HG03520 (cell line): ENCODE results near the gene IGLL1.
A peak's percentile ranks its signal among the peaks of the same experiment; 100 is the strongest.
"Not testable (repeated sequence)": the region's sequence is repeated elsewhere in the genome, so short reads cannot be mapped to it uniquely, and the experiment has no call there.

ENCODE experiments used
- ATAC-seq: cut with Tn5 transposase; IDR thresholded peaks from one replicate; pipeline ENCODE4 v1.9.1; 2021; ENCODE audit warnings: mild to moderate bottlenecking, moderate library complexity; ENCODE audit not compliant: unreplicated experiment

IGLL1 gene

DNA sequence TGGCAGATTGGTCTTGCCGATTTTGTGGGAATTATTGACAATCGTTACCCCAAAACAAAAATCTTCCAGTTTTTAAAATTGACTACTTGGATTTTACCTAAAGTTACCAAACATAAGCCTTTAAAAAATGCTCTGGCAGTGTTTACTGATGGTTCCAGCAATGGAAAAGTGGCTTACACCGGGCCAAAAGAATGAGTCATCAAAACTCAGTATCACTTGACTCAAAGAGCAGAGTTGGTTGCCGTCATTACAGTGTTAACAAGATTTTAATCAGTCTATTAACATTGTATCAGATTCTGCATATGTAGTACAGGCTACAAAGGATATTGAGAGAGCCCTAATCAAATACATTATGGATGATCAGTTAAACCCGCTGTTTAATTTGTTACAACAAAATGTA lies 37.2 kb downstream of the IGLL1 start:
- no peak for ATAC-seq

DNA sequence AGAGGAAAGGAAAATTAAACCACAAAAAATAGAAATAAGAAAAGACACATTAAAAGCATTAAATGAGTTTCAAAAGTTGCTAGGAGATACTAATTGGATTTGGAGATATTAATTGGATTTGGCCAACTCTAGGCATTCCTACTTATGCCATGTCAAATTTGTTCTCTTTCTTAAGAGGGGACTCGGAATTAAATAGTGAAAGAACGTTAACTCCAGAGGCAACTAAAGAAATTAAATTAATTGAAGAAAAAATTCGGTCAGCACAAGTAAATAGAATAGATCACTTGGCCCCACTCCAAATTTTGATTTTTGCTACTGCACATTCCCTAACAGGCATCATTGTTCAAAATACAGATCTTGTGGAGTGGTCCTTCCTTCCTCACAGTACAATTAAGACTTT lies 37.7 kb downstream of the IGLL1 start:
- not testable (repeated sequence) for ATAC-seq

DNA sequence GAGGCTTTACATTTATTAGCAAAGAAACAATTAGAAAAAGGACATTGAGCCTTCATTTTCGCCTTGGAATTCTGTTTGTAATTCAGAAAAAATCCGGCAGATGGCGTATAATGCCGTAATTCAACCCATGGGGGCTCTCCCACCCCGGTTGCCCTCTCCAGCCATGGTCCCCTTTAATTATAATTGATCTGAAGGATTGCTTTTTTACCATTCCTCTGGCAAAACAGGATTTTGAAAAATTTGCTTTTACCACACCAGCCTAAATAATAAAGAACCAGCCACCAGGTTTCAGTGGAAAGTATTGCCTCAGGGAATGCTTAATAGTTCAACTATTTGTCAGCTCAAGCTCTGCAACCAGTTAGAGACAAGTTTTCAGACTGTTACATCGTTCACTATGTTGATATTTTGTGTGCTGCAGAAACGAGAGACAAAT lies 38.2 kb downstream of the IGLL1 start:
- ATAC-seq, result not testable (repeated sequence)

DNA sequence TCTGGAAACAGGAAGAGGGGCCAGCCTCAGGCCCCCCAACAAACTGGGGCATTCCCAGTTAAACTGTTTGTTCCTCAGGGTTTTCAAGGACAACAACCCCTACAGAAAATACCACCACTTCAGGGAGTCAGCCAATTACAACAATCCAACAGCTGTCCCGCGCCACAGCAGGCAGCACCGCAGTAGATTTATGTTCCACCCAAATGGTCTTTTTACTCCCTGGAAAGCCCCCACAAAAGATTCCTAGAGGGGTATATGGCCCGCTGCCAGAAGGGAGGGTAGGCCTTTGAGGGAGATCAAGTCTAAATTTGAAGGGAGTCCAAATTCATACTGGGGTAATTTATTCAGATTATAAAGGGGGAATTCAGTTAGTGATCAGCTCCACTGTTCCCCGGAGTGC lies 39.3 kb downstream of the IGLL1 start:
- ATAC-seq, result not testable (repeated sequence)

DNA sequence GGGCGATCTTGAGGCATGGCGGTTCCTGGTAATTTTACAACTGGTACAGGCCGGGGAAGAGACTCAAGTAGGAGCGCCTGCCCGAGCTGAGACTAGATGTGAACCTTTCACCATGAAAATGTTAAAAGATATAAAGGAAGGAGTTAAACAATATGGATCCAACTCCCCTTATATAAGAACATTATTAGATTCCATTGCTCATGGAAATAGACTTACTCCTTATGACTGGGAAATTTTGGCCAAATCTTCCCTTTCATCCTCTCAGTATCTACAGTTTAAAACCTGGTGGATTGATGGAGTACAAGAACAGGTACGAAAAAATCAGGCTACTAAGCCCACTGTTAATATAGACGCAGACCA lies 40.3 kb downstream of the IGLL1 start:
- not testable (repeated sequence) for ATAC-seq

DNA sequence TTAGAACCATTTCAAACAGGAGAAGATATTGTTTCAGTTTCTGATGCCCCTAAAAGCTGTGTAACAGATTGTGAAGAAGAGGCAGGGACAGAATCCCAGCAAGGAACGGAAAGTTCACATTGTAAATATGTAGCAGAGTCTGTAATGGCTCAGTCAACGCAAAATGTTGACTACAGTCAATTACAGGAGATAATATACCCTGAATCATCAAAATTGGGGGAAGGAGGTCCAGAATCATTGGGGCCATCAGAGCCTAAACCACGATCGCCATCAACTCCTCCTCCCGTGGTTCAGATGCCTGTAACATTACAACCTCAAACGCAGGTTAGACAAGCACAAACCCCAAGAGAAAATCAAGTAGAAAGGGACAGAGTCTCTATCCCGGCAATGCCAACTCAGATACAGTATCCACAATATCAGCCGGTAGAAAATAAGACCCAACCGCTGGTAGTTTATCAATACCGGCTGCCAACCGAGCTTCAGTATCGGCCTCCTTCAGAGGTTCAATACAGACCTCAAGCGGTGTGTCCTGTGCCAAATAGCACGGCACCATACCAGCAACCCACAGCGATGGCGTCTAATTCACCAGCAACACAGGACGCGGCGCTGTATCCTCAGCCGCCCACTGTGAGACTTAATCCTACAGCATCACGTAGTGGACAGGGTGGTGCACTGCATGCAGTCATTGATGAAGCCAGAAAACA lies 40.8 kb downstream of the IGLL1 start:
- ATAC-seq, result peak; percentile 55

DNA sequence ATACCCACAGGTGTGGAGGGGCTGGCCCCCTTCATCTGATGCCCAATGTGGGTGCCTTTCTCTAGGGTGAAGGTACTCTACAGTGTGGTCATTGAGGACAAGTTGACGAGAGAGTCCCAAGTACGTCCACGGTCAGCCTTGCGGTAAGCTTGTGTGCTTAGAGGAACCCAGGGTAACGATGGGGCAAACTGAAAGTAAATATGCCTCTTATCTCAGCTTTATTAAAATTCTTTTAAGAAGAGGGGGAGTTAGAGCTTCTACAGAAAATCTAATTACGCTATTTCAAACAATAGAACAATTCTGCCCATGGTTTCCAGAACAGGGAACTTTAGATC lies 41.4 kb downstream of the IGLL1 start:
- ATAC-seq, result not testable (repeated sequence)

DNA sequence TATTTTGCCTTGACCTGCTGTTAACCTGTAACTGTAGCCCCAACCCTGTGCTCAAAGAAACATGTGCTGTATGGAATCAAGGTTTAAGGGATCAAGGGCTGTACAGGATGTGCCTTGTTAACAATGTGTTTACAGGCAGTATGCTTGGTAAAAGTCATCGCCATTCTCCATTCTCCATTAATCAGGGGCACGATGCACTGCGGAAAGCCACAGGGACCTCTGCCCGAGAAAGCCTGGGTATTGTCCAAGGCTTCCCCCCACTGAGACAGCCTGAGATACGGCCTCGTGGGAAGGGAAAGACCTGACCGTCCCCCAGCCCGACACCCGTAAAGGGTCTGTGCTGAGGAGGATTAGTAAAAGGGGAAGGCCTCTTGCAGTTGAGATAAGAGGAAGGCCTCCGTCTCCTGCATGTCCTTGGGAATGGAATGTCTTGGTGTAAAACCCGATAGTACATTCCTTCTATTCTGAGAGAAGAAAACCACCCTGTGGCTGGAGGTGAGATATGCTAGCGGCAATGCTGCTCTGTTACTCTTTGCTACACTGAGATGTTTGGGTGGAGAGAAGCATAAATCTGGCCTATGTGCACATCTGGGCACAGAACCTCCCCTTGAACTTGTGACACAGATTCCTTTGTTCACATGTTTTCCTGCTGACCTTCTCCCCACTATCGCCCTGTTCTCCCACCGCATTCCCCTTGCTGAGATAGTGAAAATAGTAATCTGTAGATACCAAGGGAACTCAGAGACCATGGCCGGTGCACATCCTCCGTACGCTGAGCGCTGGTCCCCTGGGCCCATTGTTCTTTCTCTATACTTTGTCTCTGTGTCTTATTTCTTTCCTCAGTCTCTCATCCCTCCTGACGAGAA lies 42.0 kb downstream of the IGLL1 start:
- ATAC-seq, result not testable (repeated sequence)

DNA sequence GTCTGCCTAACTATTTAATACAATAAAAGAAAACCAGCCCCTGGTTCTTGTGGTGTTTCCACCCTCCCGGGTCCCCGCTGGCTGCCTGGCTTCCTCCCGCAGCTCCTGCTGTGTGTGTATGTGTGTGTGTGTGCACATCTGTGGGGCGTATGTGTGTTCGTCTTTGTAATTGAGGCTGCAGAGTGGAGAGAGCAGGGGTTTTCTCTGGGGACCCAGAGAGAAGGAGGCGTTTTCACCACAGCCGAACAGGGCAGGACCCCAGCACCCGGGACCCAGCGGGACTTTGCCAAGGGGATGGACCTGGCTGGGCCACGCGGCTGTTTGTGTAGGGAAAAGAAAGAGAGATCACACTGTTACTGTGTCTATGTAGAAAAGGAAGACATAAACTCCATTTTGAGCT lies 42.7 kb downstream of the IGLL1 start:
- no peak for ATAC-seq

DNA sequence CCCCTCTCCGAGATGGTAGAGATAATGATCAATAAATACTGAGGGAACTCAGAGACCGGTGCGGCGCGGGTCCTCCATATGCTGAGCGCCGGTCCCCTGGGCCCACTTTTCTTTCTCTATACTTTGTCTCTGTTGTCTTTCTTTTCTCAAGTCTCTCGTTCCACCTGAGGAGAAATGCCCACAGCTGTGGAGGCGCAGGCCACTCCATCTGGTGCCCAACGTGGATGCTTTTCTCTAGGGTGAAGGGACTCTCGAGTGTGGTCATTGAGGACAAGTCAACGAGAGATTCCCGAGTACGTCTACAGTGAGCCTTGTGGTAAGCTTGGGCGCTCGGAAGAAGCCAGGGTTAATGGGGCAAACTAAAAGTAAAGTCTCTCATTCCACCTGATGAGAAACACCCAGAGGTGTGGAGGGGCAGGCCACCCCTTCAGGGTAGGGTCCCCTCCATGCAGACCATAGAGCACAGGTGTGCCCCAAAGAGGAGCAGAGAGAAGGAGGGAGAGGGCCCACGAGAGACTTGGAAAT lies 43.2 kb downstream of the IGLL1 start:
- no peak for ATAC-seq

DNA sequence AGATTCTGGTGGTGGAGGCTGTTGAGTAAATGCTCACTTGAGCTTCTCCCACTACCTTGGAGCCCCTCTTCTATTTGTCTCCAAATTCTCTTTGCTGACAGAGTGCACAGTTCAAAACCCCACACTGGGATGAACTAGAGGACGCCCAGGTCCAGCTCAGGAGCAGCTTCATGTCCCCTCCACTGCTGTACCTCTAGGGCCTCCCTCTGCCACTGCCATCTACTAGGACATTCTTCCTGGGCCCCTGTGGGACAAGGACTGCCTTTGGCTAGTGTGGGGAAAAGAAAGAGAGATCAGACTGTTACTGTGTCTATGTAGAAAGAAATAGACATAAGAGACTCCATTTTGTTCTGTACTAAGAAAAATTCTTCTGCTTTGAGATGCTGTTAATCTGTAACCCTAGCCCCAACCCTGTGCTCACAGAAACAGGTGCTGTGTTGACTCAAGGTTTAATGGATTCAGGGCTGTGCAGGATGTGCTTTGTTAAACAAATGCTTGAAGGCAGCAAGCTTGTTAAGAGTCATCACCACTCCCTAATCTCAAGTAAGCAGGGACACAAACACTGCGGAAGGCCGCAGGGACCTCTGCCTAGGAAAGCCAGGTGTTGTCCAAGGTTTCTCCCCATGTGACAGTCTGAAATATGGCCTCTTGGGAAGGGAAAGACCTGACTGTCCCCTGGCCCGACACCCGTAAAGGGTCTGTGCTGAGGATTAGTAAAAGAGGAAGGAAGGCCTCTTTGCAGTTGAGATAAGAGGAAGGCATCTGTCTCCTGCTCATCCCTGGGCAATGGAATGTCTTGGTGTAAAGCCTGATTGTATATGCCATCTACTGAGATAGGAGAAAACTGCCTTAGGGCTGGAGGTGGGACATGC lies 44.1 kb downstream of the IGLL1 start:
- not testable (repeated sequence) for ATAC-seq

DNA sequence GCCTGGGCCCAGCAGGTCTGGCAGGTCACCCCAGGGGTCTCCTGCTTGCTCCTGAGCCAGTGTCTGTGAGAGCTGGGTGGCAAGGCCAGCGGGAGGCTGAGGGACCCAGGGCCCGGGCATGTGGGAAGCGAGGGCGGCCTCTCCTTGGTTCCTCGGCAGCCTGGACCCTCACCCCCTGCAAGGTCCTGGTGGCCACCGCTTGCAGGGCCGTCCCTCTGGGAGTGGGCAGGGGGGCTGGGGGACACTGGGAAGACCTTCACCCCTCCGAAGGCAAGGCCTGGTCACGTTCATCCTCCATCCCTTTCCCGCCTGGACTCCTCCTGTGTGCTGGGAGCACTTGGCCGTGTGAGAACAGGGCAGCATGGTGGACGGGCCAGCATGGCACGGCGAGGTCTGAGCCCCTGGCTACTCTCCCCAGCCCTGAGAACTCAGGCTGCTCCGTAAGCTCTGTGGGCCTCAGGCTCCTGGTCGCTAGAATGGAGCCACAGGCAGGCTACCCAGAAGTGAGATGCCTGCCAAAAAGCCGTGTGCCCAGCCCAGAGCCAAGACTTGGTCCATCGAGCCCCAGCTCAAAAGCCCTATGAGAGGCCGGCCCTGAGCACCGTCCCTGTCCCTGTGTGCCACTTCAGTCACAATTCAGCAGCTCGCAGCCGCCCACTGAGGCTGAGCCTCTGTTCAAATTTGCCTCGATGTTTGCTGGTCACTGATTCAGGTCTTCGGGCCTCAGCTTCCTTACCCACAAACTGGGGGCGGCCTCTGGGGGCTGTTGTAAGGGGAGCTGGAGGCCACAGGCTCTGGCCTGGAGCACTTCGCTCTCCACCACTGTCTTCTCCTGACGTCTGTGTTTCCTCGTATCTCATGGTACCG lies 45.0 kb downstream of the IGLL1 start:
- ATAC-seq, result no peak

DNA sequence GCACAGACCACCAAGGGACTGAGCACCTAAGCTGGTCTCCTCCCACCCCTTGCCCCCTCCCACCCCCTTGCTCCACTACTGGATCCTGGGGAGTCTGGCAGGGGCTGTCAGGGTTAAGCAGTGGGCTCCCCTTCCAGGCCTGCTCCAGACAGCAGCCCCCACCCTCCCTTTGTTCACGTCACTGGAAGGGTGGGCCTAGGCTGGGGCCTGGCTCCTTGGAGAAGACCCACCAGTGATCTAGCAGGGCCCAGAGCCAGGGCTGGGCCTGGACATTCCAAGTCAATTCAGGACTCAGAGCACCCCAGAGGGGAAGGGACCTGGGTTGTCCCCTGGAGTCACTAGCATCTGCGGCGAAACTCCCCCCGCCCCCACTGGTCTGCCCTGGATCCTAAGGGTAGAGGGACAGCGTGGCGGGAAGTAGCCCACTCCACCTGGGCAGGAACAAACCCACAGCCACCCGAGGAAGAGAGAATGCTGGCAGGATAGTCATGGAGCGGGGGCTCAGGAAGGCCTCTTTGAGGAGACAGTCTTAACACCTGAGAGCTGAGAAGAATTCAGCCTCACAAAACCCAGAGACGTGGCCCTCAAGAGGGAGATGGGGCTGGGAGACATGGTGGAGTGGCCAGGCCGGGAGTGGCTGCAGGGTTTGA lies 45.8 kb downstream of the IGLL1 start:
- ATAC-seq, result no peak

DNA sequence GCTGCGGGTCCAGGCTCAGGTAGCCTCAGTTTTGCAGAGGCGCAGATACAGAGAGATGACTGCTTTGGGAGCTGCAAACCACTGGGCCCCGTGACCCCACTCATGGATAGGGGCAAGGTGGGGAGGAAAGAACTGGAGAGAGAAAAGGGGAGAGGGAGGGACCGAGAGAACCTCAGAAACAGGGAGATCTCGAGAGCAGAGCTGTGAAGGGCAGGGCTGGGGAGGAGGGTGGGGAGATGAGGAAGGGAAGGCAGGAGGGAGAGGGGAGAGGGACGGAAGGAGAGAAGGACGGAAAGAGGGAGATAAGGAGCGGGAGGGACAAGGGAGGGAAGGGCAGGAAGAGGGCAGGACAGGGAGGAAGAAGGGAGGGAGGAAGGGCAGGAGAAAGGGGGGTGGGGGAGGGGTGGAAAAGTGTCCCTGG lies 46.3 kb downstream of the IGLL1 start:
- ATAC-seq, result no peak

DNA sequence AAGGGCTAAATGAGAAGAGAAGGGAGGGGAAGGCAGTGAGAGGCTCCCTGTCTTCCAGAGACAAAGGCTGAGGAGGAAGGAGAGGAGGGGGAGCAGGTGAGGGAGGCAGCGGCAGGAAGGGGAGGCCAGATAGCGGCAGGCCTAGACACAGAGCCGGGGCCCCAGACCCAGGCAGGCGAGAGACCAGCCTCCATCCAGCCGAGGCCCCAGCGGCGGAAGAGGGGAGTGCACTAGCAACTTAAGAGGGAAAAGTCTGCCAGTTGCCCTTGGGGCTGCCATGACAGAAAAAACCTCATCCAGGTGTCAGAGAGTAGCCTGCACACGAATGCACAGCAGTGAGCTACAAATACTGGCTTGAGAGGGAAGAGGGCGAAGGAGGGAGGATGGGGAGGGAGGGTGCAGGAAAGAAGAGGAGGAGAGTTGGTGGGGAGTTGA lies 46.7 kb downstream of the IGLL1 start:
- ATAC-seq, result no peak

DNA sequence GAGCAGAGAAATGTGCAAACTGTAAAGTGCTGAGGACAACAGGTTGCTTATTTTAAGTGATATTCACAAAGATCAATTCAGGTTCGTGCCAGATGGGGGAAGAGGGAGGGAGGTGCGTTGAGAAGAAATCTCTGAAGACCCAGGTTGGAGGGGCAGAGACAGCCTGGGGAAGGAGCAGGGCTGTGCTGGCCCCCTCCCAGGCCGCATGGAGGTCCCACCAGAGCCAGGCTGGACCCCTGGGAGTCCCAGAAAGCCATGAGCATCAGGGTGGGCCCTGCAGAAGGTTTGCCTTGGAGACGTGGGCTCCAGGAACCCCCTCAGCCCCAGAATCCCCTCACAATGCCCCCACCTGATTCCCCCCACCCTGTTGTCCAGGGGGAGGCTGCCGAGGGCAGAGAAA lies 47.4 kb downstream of the IGLL1 start:
- ATAC-seq, result no peak

DNA sequence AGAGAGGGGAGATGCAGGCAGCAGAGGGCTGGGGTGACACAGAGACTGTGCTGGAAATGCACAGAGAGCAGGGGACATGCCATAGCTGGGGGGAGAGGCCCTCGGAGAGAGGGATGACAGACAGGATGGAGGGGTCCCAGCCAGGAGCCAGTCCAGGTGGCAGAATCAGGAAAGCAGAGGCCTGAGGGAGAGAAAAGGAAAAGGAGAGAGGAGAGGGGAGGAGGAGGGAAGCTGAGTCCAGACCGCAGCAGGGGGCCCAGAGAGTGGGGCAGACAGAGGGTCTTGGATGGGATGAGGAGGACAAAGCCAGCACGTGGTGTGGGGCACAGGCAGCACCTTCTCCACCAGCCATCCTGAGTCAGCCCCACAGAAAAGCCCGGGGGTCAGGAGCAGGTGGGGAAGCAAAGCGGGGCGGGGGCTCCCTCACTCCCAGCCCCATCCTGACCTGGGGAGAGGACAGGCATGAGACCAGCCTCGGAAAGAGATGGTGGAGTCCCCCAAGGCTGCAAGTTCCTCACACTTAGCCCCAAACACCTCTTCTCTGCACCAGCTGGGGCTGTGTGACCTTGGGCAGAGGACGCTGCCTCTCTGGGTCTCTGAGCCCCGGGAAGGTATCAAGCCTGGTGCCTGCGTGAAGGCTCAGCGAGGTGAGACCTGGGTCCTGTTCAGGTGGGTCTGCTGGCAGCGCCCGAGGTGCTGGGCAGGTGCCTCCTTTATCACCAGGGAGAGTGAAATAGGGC lies 48.0 kb downstream of the IGLL1 start:
- ATAC-seq, result no peak

DNA sequence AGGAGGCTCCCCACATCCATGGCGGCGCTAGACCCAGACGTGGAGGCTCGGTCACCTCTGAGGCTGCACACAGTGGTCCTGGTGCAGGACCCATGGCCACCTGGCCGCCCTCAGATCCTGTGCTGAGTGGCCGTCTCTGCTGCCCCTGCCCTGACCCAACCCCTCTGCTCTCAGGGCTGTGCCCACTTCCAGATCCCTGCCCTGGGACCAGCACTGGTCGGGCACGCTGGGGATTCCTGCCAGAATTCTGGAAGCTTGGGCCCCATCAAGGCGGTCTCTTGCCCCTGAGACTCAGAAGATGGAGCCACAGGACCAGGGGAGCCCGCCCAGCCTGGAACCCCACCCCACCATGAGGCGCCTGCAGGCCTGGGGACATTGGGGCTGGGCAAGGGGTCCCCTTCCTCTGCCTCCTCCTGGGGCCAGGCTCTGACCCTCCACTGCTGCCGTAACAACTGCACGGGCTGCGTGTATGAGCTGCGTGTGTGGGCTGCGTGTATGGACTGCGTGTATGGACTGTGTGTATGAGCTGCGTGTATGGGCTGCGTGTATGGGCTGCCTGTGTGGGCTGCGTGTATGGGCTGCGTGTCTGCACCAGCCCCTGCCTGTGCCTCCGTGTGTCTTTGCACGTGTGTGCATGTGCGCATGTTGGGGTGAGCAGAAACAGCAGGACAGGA lies 48.7 kb downstream of the IGLL1 start:
- ATAC-seq, result no peak
